Ovary (tissue), 9 donors: ENCODE measurements around the gene HNRNPF. TPM values are rescaled to one million over a fixed set of nuclear protein-coding genes. Genes with fewer than 3 reads are reported as not detected.

ENCODE experiments used
- DNase-seq, 5 donors: peaks; one replicate each; pipeline ENCODE4 v3.0.0-alpha.2; 2019 to 2020
- H3K27ac ChIP-seq, 2 donors: fragments of 200-600 bp; one replicate each; pipeline versions ENCODE4 v1.5.1 to v1.8.0; 2019 to 2022
- H3K27me3 ChIP-seq: fragments of 200-600 bp; one replicate; pipeline ENCODE4 v1.8.0; 2022
- H3K36me3 ChIP-seq: fragments of 200-600 bp; sonication (generic); one replicate; pipeline ENCODE4 v1.5.1; 2019
- H3K4me1 ChIP-seq: one replicate; pipeline ENCODE4 v1.8.1; 2013; ENCODE audit warnings: mild to moderate bottlenecking, moderate library complexity; ENCODE audit not compliant: insufficient read depth
- H3K4me3 ChIP-seq: fragments of 200-600 bp; sonication (generic); one replicate; pipeline ENCODE4 v1.5.1; 2017
- H3K9me3 ChIP-seq, 2 donors: fragments of 200-600 bp in 1 of 2; sonication (generic) in 1 of 2; one replicate each; pipeline versions ENCODE4 v1.5.1 to v1.8.1; 2013 to 2019; ENCODE audit warnings: mild to moderate bottlenecking in 1 of 2, moderate library complexity in 1 of 2
- EP300 ChIP-seq: sonication (generic); formaldehyde crosslinking; IDR thresholded peaks from one replicate; pipeline ENCODE4 v1.6.1; 2017; ENCODE audit warnings: antibody characterized with exemption
- POLR2A ChIP-seq: fragments of 450-650 bp; IDR thresholded peaks from one replicate; pipeline ENCODE4 v1.6.1; 2017; ENCODE audit warnings: antibody characterized with exemption, mild to moderate bottlenecking, moderate library complexity
- WGBS, 3 donors: extraction: QIAGEN DNeasy Blood & Tissue Kit in 1 of 3; methylation state at CpG; one replicate each; pipeline versions ENCODE4 v1.1.5 to v1.1.7; 2013 to 2017; 5-methylcytosine and 5-hydroxymethylcytosine counted together
- intact Hi-C, 4 donors: fragments of 100-400 bp; cut with DNase I; formaldehyde crosslinking; loops; one replicate each; pipeline versions ENCODE4 v1.11.0 to v1.15.1; 2022 to 2023
- polyA plus RNA-seq, 2 donors: library from polyadenylated mRNA; stranded (reverse); fragments of 200-250 nt in 1 of 2; fragments of 350-450 nt in 1 of 2; fragmentation: Illumina TruSeq in 1 of 2; extraction: RNeasy Lipid Tissue Mini Kit (QIAGEN cat#74804) in 1 of 2; gene quantifications; one replicate each; pipeline ENCODE4 v1.2.3, GENCODE V29; 2013 to 2014
- total RNA-seq, 7 donors: library from RNA; depleted of rRNA in 2 of 7; stranded (reverse); fragments of >200 nt in 2 of 7; fragmentation: NEBNext Ultra II Directional in 3 of 7; extraction: Animal tissue kit (Norgen Biotek cat#: 25700) in 3 of 7; gene quantifications; one replicate each; pipeline versions ENCODE4 v1.1.0 to v1.2.4, GENCODE V29; 2016 to 2023
- TF ChIP-seq, protein P1 (sequence below), 3 donors: fragments of 450-650 bp in 2 of 3; fragments of 200-600 bp in 1 of 3; IDR thresholded peaks; one replicate each; pipeline versions ENCODE4 v1.5.1 to v1.8.0; 2016 to 2022; ENCODE audit warnings: antibody characterized with exemption in 3 of 3, mild to moderate bottlenecking in 1 of 3
- donor health status: DM: no; HTN: no; CAD: no; lungs with moderate emphysema.
- donor health status: DM: no; HTN: no; CAD: no.
- donor health status: Bipolar disorder and iron deficiency.
- donor health status: DM: yes; HTN: yes; CAD: no.
- donor health status: DM: no; HTN: no; CAD: no.
- donor health status: DM: yes; HTN: yes; CAD: no.

HNRNPF gene
- total and polyA plus RNA-seq, 9 donors = 95.1 to 220 (median 166) TPM

DNA sequence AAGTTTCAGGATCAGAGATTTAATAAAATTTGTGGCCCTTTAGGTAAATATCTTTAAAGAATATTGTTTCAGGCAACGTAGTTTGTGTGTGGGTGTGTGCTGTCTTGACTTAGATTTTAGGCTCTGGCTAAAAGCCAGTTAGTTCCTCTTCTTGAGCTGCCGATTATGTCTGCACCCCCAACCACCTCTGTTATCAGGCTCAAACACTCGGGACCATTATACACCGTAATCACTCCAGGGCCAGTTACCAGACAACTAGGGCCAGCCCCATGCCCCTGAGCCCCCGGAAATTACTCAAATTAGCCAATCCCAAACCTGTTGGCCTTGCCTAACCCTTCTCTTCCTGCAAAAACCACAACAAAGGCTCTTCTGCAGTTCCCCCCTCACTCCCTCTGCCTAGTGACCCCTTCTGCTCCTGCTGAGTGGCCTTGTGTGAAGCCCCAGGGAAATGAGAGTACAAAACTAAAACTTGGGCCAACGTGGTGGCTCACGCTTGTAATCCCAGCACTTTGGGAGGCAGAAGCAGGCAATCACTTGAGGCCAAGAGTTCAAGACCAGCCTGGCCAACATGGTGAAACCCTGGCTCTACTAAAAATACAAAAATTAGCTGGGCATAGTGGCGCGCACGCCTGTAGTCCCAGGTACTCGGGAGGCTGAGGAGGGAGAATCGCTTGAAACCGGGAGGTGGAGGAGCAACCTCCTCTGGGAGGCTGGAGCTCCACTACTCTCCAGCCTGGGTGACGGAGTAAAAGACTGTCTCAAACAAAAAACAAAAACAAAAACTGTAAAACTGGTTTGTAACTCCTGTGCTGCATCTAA lies 9.2 kb upstream of the HNRNPF start:
- 63 to 67% (median 66%) methylated on average over 14 of the region's 14 CpGs for WGBS, 3 donors
- TF ChIP-seq POLR2A (no peak), EP300 (no peak)
- TF ChIP-seq, protein P1, sequence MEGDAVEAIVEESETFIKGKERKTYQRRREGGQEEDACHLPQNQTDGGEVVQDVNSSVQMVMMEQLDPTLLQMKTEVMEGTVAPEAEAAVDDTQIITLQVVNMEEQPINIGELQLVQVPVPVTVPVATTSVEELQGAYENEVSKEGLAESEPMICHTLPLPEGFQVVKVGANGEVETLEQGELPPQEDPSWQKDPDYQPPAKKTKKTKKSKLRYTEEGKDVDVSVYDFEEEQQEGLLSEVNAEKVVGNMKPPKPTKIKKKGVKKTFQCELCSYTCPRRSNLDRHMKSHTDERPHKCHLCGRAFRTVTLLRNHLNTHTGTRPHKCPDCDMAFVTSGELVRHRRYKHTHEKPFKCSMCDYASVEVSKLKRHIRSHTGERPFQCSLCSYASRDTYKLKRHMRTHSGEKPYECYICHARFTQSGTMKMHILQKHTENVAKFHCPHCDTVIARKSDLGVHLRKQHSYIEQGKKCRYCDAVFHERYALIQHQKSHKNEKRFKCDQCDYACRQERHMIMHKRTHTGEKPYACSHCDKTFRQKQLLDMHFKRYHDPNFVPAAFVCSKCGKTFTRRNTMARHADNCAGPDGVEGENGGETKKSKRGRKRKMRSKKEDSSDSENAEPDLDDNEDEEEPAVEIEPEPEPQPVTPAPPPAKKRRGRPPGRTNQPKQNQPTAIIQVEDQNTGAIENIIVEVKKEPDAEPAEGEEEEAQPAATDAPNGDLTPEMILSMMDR (IDR thresholded peaks at IDR 0.05) = no peak
- Histone ChIP-seq H3K36me3 (no peaks in the 10 kb centered on the region), H3K27me3 (no peaks in the 10 kb centered on the region), H3K4me3 (no peak overlapping the region), H3K27ac (no peak overlapping the region), H3K9me3 (no peaks in the 10 kb centered on the region), H3K4me1 (peaks cover 5% of the 10 kb centered on the region)
- intact Hi-C loops = no loop called here
- DNase-seq = no peak

DNA sequence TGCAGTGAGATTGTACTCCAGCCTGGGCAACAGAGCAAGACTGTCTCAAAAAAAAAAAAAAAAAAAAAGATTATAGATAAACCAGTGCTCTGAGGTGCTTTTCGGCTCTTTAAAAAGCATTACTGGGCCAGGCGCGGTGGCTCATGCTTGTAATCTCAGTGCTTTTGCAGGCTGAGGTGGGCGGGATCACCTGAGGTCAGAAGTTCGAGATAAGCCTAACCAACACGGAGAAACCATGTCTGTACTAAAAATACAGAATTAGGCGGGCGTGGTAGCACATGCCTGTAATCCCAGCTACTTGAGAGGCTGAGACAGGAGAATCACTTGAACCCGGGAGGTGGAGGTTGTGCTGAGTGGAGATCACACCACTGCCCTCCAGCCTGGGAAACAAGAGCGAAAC lies 6.6 kb upstream of the HNRNPF start:
- intact Hi-C loops = no loop called here
- H3K9me3 ChIP-seq = no peaks in the 10 kb centered on the region
- H3K4me3 ChIP-seq = no peak overlapping the region
- no peak for DNase-seq
- H3K27ac ChIP-seq = no peak overlapping the region
- TF ChIP-seq POLR2A (no peak), EP300 (no peak)
- TF ChIP-seq, protein P1 (IDR thresholded peaks at IDR 0.05) = no peak
- no peaks in the 10 kb centered on the region for H3K27me3 ChIP-seq
- H3K4me1 ChIP-seq = peaks cover 2% of the 10 kb centered on the region
- 86 to 91% (median 90%) methylated on average over 10 of the region's 10 CpGs for WGBS, 3 donors
- no peaks in the 10 kb centered on the region for H3K36me3 ChIP-seq

DNA sequence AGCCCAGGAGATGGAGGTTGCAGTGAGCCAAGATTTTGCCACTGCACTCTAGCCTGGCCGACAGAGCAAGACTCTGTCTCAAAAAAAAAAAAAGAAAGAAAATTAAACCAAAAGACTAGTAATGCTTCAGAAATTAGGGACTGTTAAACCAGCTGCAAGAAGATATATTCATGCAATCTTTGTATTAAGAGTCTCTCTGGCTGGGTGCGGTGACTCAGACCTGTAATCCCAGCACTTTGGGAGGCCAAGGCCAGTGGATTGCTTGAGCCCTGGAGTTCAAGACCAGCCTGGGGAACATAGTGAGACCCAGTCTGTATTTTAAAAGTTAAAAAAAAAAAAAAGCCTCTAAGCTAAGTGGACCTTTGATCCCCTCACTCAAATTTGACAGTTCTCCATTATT lies 2.5 kb upstream of the HNRNPF start:
- Histone ChIP-seq H3K27ac (no peak overlapping the region), H3K27me3 (no peaks in the 10 kb centered on the region), H3K4me3 (no peak overlapping the region), H3K4me1 (peaks cover 3% of the 10 kb centered on the region), H3K9me3 (no peaks in the 10 kb centered on the region), H3K36me3 (no peaks in the 10 kb centered on the region)
- no peak for DNase-seq
- TF ChIP-seq POLR2A (no peak), EP300 (no peak)
- intact Hi-C loops = no loop called here
- 59 to 66% (median 66%) methylated on average over 2 of the region's 2 CpGs for WGBS, 3 donors

DNA sequence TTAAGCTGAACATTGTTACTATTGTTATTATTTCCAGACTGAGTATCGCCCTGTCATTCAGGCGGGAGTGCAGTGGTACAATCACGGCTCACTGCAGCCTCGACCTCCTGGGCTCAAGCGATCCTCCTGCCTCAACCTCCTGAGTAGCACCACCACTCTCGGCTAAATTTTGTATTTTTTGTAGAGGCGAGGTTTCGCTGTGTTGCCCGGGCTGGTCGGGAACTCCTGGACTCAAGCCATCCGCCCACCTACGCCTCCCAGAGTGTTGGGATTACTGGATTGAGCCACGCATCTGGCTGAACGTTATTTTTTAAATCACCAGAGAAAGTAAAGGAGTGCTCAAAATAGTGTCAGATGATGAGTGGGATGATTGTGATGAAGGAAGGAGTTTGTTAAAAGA lies 1.4 kb upstream of the HNRNPF start:
- H3K27me3 ChIP-seq = no peaks in the 10 kb centered on the region
- no peaks in the 10 kb centered on the region for H3K9me3 ChIP-seq
- intact Hi-C loops = no loop called here
- H3K4me1 ChIP-seq = peaks cover 5% of the 10 kb centered on the region
- no peaks in the 10 kb centered on the region for H3K36me3 ChIP-seq
- WGBS, 3 donors = 74 to 84% (median 80%) methylated on average over 14 of the region's 14 CpGs
- TF ChIP-seq, protein P1 (IDR thresholded peaks at IDR 0.05) = no peak
- no peak for TF ChIP-seq EP300
- TF ChIP-seq POLR2A = no peak
- DNase-seq = no peak
- H3K27ac ChIP-seq = no peak overlapping the region
- no peak overlapping the region for H3K4me3 ChIP-seq
